Raji (cell line): ENCODE measurements around the gene RBM44.

Experiments used
- POLR2A ChIP-seq: IDR thresholded peaks from 2 replicates; pipeline ENCODE4 v1.6.1; 2011; ENCODE audit warnings: low read depth, low read length, control low read depth; ENCODE audit not compliant: insufficient read depth

The RBM44 gene

DNA sequence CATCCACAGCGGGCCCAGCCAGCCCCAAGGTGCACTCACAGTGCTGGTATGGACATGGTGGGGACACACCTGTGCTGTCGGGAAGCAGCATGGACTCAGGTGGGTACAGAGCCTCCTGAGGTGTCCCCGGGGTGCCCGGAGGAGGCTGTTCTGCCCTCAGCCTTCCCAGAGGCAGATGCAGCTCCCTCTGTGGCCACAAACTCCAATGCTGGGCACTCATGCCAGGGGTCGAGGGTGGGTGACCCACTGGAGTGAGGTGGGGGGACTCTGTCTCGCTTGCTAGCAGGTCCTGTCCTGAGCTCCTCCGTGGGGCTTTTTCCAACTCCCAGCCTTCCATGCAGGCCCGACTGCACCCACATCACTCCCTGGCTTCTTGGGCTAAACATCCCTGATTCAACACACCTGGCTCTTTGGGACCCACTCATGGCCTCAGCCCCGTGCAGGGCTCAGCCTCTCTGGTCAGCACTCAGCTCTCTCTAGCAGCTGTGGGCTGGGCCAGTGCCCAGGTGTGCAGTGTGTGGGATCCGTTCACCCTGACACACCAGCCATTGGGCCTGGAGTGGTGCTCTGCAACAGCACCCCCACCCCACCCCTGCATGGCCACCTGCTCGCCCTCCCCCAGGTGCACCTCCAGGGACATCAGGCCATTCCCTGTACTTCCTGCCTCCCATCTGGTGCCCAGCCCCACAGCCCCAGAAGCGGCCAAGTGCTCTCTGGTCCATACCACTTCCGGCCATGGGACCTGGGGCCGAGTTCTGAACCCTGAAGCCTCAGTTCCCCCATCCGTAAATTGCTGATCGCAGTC, 76.9 kb downstream of the RBM44 start:
- no peak for TF ChIP-seq POLR2A

DNA sequence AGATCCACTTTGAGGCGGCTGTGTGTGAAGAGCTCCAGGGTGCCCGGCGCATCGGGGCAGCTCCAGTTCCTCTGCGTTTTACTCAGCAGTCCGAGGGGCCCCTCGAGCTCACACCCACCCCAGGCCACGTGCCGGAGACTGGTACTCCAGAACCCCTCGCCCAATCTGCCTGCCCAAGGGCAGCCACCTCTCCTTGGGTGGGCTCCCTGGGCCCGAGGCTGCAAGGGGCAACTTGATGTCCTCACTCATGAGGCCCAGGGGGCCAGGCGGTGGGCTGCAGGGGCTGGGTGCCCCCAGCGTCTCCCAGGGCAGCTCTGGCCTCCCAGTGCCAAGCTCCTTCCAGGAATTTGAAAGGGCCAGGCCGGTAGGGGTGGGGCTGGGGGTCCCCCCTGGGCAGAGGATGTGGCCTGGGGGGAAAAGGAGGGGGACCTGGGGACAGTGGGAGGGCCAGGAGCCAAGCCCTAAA, 77.5 kb downstream of the RBM44 start:
- TF ChIP-seq POLR2A = no peak

DNA sequence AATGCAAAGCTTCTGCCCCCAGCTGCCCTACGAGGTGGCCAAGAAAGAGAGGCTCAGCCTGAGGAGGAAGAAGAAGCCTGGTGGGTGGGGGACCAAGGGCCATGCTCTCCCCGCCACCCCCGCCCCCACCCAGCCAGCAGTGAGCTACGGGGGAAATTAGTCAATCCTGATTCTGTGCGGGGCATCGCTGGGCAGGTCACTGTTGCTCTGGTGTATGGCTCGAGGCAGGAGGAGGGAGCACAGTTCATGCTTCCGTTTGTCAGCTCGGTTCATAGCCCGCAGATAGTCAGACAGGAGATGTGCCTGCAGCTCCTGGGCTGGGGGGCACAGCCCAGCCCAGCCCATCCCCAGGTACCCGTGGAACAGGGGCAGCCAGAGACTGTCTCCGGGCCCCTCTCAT, 78.0 kb downstream of the RBM44 start:
- TF ChIP-seq POLR2A = no peak

DNA sequence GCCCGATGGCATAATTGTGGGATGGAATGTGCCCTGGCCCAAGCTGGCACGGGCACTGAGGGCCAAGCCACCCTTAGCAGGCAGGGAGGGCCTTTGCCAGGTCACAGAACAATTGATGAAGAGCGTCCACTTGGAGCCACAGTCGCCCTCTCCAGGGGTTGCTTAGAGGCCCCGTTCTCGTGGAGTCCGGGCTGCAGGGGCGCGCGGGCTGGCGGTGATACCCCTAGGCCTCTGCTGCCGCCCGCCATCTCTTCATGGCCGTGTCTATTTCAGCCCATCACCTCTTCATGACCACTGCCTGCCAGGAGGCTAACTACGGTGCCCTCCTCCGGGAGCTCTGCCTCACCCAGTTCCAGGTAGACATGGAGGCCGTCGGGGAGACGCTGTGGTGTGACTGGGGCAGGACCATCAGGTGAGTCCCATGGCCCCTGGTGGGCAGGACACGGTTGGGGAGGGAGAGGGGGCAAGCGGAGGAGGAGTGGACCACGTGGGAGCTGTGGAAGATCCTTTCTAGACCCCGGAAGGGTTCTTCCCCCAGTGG, 78.4 kb downstream of the RBM44 start:
- no peak for TF ChIP-seq POLR2A

DNA sequence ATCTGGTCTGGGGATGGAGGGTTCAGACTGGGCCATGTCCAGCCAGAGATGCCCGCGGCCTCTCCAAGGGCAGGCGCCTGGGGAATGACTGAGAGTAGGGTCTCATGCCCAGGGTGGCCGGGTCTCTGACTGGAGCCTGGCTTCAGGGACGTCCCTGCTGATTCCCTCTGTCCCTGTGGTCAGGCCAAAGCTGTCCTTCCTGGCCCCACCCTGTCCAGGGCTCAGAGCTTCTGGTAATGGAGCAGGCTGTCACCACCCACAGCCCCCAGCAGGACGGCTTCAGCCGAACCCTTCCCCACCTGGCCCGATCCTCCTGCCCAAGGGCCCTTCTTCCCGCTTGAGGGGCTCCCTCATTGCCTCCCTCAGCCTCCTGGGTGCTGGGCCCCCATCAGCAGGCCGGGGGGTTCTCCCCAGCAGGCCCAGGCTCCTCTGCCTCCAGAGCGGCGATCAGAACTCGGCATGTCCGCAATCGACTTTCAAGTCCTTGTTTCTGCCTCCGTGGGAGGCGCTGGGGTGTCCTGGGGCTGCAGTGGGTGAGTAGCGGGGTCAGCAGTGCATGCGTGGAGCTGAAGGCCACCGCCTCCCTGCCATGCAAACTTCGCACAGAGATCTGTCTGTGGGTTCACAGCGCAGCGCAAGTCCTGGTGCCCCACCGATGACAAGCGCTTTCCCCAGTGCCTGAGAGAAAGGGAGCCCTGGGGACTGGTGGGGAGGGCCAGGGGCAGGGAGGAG, 79.2 kb downstream of the RBM44 start:
- TF ChIP-seq POLR2A = no peak

DNA sequence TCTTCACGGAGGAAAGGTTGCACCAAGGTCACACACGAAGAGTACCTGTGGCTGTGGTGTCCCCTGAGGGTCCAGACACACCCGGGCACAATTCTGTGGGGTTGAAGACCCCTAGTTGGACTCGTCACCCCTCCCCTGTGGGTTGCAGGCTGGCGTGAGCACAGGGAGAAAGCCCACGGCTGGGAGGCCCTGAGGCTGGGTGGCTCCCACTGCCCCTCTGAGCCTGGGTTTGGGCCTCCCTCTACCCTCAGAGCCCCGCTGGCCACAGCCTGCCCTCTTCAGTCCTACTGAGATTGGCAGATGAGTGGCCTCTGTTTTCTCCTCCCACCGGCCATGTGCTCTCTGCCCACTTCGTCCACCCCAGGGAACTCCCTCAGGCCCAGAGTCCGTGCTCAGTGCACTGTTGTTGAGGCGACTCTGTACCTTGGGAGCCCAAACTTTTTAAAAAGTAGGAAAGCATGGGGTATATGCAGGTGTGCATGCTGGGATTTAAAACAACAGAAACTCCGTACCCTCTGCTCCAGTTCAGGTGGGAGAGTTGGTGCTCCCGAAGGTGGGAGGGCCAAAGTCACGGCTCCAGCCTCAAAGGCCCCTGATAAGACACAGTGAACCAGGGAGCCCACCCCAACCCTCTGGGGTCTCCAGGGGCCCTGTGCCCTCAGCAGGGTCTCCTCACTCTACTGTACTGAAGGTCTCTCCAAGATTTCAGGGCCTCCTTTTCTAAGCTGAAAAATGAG, 79.9 kb downstream of the RBM44 start:
- TF ChIP-seq POLR2A = no peak

DNA sequence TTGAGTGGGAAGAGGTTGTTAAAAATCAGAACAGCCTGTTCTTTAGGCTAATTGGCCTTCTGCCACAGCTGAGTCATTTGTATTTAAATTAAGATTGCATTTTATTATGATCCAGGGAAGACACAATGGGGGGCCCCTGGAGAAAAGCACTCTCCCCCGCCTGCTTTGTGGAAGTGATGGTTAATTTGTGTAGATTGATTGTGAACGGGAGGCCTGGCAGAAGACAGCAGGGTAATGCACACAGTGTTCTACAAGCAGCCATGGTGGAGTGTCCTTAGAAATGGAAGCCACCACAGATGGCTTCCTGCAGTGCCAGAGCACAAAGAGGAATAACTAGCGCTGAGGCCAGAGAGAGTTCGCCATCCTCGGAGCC, 80.5 kb downstream of the RBM44 start:
- TF ChIP-seq POLR2A = no peak

DNA sequence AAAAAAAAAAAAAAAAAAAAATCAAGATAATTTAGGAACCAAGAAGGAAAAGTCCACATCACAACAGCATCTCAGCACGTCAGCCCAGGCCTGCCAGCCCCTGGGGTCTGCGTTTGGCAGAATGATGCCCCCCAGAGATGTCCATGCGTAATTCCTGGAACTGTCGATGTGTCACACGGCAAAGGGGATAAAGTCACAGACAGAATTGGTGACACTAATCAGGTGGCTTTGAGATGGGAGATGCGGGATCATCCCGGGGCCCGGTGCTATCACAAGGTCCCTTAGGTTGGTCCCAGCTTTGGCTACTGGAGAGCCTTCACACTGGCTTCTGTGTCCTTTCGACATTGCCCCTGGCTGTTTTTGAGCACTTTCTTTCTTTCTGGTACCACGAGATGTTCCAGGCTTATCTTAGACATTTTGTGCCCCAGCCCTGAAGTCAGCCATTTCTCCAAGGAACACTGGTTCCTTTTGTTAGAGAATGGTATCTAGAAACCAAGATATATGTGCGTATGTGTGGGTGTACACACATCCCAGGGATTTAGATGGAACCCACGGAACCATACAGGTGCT, 81.5 kb downstream of the RBM44 start:
- TF ChIP-seq POLR2A = no peak

- TF ChIP-seq POLR2A = no peak
These were observed 84.2 kb downstream of the RBM44 start for GRCh38 chr2:237882510-237883481.

- TF ChIP-seq POLR2A = no peak
These were observed 85.4 kb downstream of the RBM44 start for GRCh38 chr2:237883951-237884446.

DNA sequence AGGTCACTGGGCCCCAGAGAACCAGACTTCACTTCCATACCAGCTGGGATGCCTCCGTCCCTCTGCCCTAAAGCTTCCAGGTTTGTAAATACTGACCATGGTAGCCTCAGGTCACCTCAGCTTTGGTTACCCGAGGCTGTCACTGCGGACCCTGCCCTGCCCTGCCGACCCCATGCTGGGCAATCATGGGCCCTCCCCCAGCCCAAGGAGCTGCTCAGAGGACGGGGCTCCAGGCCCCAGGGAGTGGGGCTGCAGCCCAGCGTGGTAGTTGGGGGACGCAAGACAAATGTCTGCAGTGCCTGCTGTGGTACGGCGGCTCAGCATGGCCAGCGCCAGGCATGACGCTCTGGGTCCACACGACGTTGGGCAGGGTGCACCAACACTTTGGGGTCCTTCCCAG, 86.1 kb downstream of the RBM44 start:
- TF ChIP-seq POLR2A = no peak

DNA sequence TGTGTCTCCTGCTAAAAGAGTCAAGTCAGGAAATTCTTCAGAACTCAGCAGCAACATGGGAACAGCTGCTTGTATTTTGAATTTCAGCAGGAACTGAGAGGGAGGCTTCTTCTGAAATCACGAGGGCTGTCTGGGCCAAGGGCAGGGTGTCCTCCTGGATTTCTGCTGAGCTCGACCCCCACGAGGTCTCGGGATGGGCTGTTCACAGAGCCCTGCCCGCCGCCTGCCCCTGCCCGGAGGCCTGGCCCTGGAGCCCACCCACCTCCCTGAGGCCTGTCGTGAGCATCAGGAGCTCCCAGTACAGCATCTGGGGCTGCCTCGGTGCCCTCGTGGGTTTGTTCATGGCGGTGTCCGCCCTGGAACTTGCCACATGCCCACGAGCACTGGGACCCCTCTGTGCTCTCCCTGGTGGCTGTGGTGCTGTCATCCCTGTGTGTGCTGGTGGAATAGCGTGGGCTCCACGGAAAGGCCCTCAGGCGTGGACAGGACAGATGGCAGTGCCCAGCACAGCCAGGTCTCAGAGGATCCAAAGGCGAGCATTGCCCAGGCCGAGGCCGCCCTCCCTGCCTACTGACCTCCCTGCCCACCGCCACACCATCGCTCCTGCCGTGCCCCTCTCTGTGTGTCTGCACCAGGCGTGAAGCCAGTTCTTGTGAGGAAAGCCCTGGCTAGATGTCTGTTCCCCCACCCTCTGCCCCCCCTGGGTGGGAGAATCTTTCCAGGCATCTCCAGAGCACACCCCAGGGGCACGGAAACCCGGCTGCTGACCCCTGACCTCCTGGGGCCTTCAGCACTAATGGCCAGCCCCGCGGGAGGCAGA, 86.7 kb downstream of the RBM44 start:
- TF ChIP-seq POLR2A = no peak
